ENCODE data around the gene SMAD2. TPM values are rescaled to one million over a fixed set of nuclear protein-coding genes. Genes with fewer than 3 reads are reported as not detected.

SMAD2 gene
- total RNA-seq, 1 experiment from 2014 or later, result 25.5 TPM

DNA sequence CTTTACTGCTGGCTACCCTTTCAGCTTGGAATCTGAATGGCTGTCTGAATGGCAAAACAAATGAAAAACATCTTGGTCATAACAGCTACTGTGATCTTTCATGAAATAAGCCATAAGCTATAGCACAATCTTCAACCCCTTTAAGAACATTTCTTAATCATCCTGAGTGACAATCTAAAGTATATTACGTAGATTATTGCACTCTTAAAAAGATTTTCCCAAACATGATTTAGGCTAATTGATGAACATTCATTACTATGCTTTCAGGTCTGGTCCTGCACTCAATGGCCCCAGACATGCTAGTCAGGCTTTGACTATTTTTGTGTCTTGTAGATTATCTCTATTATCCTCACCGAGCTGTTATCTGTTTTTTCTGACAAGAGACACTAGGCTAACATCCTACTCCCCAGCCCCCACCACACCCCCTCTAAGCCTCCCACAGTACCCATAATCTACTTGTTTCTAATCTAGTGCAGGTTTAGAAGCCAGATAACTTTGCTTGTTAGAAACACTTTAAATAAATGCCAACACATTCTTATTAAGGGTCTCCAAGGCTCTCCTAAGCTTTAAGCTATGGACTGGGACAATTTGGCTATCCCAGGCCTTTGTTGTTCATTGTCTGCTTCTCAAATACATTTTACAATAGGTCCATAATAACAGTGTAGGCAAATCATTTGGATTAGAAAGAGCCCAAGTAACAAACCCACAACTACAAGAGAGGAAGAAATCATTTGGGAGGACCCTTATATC is 4.2 kb downstream of the SMAD2 start:
- Histone ChIP-seq H3K4me1 (ENCODE audit: insufficient read depth, low read length) (no peaks in the 10 kb centered on the region; the same call in 1 of the 2 replicates), H3K36me3 (ENCODE audit: low read depth, low read length) (no peaks in the 10 kb centered on the region), H3K79me2 (ENCODE audit: low read length) (peaks cover 83% of the 10 kb centered on the region), H2AFZ (ENCODE audit: low read length) (no peak overlapping the region), H3K9me3 (ENCODE audit: low read length) (no peaks in the 10 kb centered on the region), H4K20me1 (ENCODE audit: low read length) (0 out of 2 replicates have a peak, but pooled peaks cover 5% of the 10 kb centered on the region), H3K27me3 (ENCODE audit: low read length) (no peaks in the 10 kb centered on the region), H3F3A (ENCODE audit: low read length, unreplicated experiment) (no peaks in the 10 kb centered on the region), H3K9me2 (replicated peaks; ENCODE audit: low read length) (no peaks in the 10 kb centered on the region), H3K4me2 (ENCODE audit: low read length) (no peak overlapping the region), H3K4me3 (ENCODE audit: low read length) (no peak overlapping the region), H3K27ac (ENCODE audit: low read length) (no peak overlapping the region), H3K9ac (ENCODE audit: low read length) (no peak overlapping the region)
- TF ChIP-seq, protein P1, sequence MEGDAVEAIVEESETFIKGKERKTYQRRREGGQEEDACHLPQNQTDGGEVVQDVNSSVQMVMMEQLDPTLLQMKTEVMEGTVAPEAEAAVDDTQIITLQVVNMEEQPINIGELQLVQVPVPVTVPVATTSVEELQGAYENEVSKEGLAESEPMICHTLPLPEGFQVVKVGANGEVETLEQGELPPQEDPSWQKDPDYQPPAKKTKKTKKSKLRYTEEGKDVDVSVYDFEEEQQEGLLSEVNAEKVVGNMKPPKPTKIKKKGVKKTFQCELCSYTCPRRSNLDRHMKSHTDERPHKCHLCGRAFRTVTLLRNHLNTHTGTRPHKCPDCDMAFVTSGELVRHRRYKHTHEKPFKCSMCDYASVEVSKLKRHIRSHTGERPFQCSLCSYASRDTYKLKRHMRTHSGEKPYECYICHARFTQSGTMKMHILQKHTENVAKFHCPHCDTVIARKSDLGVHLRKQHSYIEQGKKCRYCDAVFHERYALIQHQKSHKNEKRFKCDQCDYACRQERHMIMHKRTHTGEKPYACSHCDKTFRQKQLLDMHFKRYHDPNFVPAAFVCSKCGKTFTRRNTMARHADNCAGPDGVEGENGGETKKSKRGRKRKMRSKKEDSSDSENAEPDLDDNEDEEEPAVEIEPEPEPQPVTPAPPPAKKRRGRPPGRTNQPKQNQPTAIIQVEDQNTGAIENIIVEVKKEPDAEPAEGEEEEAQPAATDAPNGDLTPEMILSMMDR (conservative IDR thresholded peaks at IDR 0.05; ENCODE audit: low read depth, low read length), result no peak
- no peak for TF ChIP-seq EZH2 (IDR thresholded peaks at IDR 0.05; ENCODE audit: low read length, unreplicated experiment)
- intact Hi-C loops (cut with micrococcal nuclease), result no loop called here
- DNase-seq (no peak), ATAC-seq (no peak)
- POLR2A ChIA-PET (ENCODE audit: unreplicated experiment), result no interaction called here
- CTCF ChIA-PET, result no interaction called here
- BruUV-seq (replicated peaks), result no TSS peak

DNA sequence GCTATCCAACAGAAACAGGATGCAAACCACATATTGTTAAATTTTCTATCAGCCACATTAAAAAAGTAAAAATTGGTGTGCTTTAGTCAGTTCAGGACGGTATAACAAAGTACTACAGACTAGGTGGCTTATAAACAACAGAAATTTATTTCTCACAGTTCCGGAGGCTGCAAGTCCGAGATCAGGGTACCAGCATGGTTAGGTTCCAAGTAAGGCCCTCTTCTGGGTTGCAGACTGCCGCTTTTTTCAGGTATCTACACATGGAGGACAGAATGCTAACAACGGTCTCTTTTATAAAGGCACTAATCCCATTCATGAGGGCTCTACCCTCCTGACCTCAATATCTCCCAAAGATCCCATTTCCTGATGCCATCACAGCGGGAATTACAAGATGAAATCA is 10.5 kb downstream of the SMAD2 start:
- DNase-seq, result no peak
- no peak overlapping the region for H3K4me3 ChIP-seq (ENCODE audit: low read length)
- no peak overlapping the region for H3K27ac ChIP-seq (ENCODE audit: low read length)
- peaks cover 21% of the 10 kb centered on the region for H3K4me1 ChIP-seq (ENCODE audit: insufficient read depth, low read length)
- intact Hi-C loops (cut with micrococcal nuclease), result loop anchor here (5.0 kb wide), 1 partner anchor 38 kb away; no protein-coding TSS in a partner anchor
- H3K4me2 ChIP-seq (ENCODE audit: low read length), result no peak overlapping the region
- ATAC-seq, result no peak
- H3K27me3 ChIP-seq (ENCODE audit: low read length), result no peaks in the 10 kb centered on the region
- no TSS peak for BruUV-seq (replicated peaks)
- ChIA-PET CTCF (no interaction called here), POLR2A (ENCODE audit: unreplicated experiment) (interaction anchor here (0.7 kb wide), 1 partner anchor 26 kb away, joined by 3 read pairs; no protein-coding TSS in a partner anchor)
- H3K36me3 ChIP-seq (ENCODE audit: low read depth, low read length), result no peaks in the 10 kb centered on the region
- H3F3A ChIP-seq (ENCODE audit: low read length, unreplicated experiment), result no peaks in the 10 kb centered on the region
- H3K9me3 ChIP-seq (ENCODE audit: low read length), result no peaks in the 10 kb centered on the region
- no peak overlapping the region for H2AFZ ChIP-seq (ENCODE audit: low read length)
- TF ChIP-seq EZH2phosphoT487 (IDR thresholded peaks at IDR 0.05; ENCODE audit: borderline replicate concordance, low read length) (no peak), EZH2 (IDR thresholded peaks at IDR 0.05; ENCODE audit: low read length, unreplicated experiment) (no peak)
- TF ChIP-seq, protein P1 (conservative IDR thresholded peaks at IDR 0.05; ENCODE audit: low read depth, low read length), result no peak
- no peak overlapping the region for H3K9ac ChIP-seq (ENCODE audit: low read length)
- peaks cover 94% of the 10 kb centered on the region for H3K79me2 ChIP-seq (ENCODE audit: low read length)
- no peaks in the 10 kb centered on the region for H4K20me1 ChIP-seq (ENCODE audit: low read length)
- H3K9me2 ChIP-seq (replicated peaks; ENCODE audit: low read length), result no peaks in the 10 kb centered on the region

DNA sequence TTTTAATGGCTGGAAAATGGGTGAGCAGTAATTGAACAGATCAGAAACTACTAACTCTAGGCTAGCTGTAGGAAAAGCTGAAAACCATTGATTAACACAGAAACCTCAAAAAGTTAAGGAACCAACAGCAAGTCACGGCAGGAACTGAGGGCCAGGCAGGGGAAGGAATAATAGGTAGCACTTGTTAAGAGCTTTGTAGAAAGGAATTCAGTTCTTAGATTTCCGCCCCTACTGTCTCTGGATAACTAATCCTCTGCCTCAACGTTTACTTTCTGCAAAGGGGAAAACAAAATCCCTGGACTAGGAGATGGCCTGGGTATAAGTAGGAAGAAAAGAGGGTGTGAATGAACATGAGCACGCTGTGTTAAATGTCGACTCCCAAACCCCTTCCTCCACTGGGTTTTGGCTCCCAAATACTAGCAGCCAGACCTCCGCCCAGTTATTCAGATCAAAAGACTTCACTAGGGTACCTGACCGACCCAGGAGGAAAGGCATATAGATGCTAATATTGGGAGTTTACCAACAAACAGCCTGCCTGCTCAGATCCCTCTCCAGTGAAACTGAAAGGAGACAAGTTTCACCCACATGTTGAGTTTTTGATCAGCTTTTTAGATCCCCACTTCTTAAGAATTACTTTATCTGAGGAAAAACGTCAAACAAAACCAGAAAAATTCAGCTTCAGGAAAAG is 12.4 kb downstream of the SMAD2 start:
- no peaks in the 10 kb centered on the region for H4K20me1 ChIP-seq (ENCODE audit: low read length)
- DNase-seq, result no peak
- H2AFZ ChIP-seq (ENCODE audit: low read length), result no peak overlapping the region
- H3K9me3 ChIP-seq (ENCODE audit: low read length), result no peaks in the 10 kb centered on the region
- no peaks in the 10 kb centered on the region for H3K9me2 ChIP-seq (replicated peaks; ENCODE audit: low read length)
- H3K27ac ChIP-seq (ENCODE audit: low read length), result no peak overlapping the region
- intact Hi-C loops (cut with micrococcal nuclease), result loop anchor here (5.0 kb wide), 1 partner anchor 36 kb away; no protein-coding TSS in a partner anchor
- POLR2A ChIA-PET (ENCODE audit: unreplicated experiment), result no interaction called here
- H3F3A ChIP-seq (ENCODE audit: low read length, unreplicated experiment), result no peaks in the 10 kb centered on the region
- no peak overlapping the region for H3K4me2 ChIP-seq (ENCODE audit: low read length)
- H3K79me2 ChIP-seq (ENCODE audit: low read length), result peaks cover 96% of the 10 kb centered on the region
- TF ChIP-seq EZH2phosphoT487 (IDR thresholded peaks at IDR 0.05; ENCODE audit: borderline replicate concordance, low read length), result no peak
- TF ChIP-seq, protein P1 (conservative IDR thresholded peaks at IDR 0.05; ENCODE audit: low read depth, low read length), result no peak
- no peak for TF ChIP-seq EZH2 (IDR thresholded peaks at IDR 0.05; ENCODE audit: low read length, unreplicated experiment)
- no peaks in the 10 kb centered on the region for H3K36me3 ChIP-seq (ENCODE audit: low read depth, low read length)
- BruUV-seq (replicated peaks), result no TSS peak
- no peaks in the 10 kb centered on the region for H3K27me3 ChIP-seq (ENCODE audit: low read length)
- no peak overlapping the region for H3K4me3 ChIP-seq (ENCODE audit: low read length)
- H3K9ac ChIP-seq (ENCODE audit: low read length), result no peak overlapping the region
- peaks cover 21% of the 10 kb centered on the region for H3K4me1 ChIP-seq (ENCODE audit: insufficient read depth, low read length)
- ATAC-seq, result no peak
- CTCF ChIA-PET, result no interaction called here
